NT2/D1 (cell line): Measurements from ENCODE around the gene FLNC.

Source experiments
- YY1 ChIP-seq: IDR thresholded peaks from 2 replicates; pipeline ENCODE4 v1.6.1; 2011; ENCODE audit not compliant: insufficient read length, insufficient read depth
- ZNF274 ChIP-seq: IDR thresholded peaks from 2 replicates; pipeline ENCODE4 v1.6.1; 2011; ENCODE audit warnings: mild to moderate bottlenecking, low read depth, low read length

DNA sequence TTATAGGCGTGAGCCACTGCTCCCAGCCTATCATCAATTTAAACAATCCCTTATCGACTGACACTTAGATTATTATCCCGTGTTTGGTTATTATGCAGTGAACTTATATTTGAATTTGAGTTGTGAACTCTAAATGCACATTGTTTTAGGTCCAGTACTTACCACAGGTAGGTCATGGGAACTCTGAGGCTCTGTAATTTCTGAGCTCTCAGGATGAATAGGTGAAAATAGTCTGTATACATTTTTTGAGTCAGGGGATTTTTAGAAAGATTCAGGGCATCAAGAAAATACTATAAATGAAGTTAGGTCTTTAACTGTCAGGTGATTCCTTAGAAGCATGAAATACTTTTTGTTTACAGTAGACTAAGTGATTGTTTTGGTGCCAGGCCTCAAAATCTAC is 29.6 kb upstream of the FLNC start:
- TF ChIP-seq YY1 (no peak), ZNF274 (no peak)
